GM12891 (cell line): ENCODE results near the gene TXNDC16.

ENCODE experiments used
- DNase-seq: peaks from one replicate; pipeline ENCODE4 v3.0.0; 2011; ENCODE audit warnings: low spot score; ENCODE audit not compliant: insufficient read length
- FAIRE-seq: peaks from 2 replicates; lab custom pipeline; 2011; peaks lifted over from hg19 to GRCh38; lab: Jason Lieb, UNC
- PAX5 ChIP-seq: IDR thresholded peaks from 2 replicates; pipeline ENCODE4 v1.6.1; 2011; ENCODE audit warnings: low read length, moderate library complexity, mild to moderate bottlenecking; ENCODE audit not compliant: insufficient read depth, severe bottlenecking
- POLR2A ChIP-seq: IDR thresholded peaks from 2 replicates; pipeline ENCODE4 v1.6.1; 2011; ENCODE audit warnings: low read depth, low read length, control low read depth
- POLR2AphosphoS5 ChIP-seq: IDR thresholded peaks from 2 replicates; pipeline ENCODE4 v1.6.1; 2011; ENCODE audit warnings: low read depth, low read length, control low read depth
- POU2F2 ChIP-seq: IDR thresholded peaks from 2 replicates; pipeline ENCODE4 v1.6.1; 2011; ENCODE audit warnings: low read depth, mild to moderate bottlenecking, control low read depth, low read length, moderate library complexity
- SPI1 ChIP-seq: IDR thresholded peaks from 2 replicates; pipeline ENCODE4 v1.6.1; 2011; ENCODE audit warnings: low read depth, low read length, control low read depth
- TAF1 ChIP-seq: IDR thresholded peaks from 2 replicates; pipeline ENCODE4 v1.6.1; 2011; ENCODE audit warnings: low read depth, low read length, control low read depth

TXNDC16 gene

GRCh38 chr14:52429451-52429850, 122.9 kb downstream of the TXNDC16 start:
- DNase-seq (no peak), FAIRE-seq (no peak)
- TF ChIP-seq TAF1 = no peak
- TF ChIP-seq PAX5 = no peak
- no peak for TF ChIP-seq POU2F2
- no peak for TF ChIP-seq POLR2AphosphoS5
- no peak for TF ChIP-seq SPI1
- no peak for TF ChIP-seq POLR2A

- FAIRE-seq = no peak
Measured at GRCh38 chr14:52427460-52427859, 124.8 kb downstream of the TXNDC16 start.

GRCh38 chr14:52422650-52423356, 129.5 kb downstream of the TXNDC16 start:
- no peak for TF ChIP-seq POU2F2
- no peak for FAIRE-seq

More at GRCh38 chr14:52427460-52427859, 124.8 kb downstream of the TXNDC16 start:
- TF ChIP-seq SPI1 (no peak), POLR2AphosphoS5 (no peak), POLR2A (no peak), POU2F2 (no peak)
- no peak for DNase-seq

GRCh38 chr14:52417139-52417538, 135.2 kb downstream of the TXNDC16 start:
- FAIRE-seq = no peak
- no peak for DNase-seq
- no peak for TF ChIP-seq SPI1
- no peak for TF ChIP-seq POLR2A
- TF ChIP-seq TAF1 = no peak
- TF ChIP-seq PAX5 = no peak
- no peak for TF ChIP-seq POLR2AphosphoS5
- no peak for TF ChIP-seq POU2F2

More at GRCh38 chr14:52422650-52423356, 129.5 kb downstream of the TXNDC16 start:
- no peak for DNase-seq

DNA sequence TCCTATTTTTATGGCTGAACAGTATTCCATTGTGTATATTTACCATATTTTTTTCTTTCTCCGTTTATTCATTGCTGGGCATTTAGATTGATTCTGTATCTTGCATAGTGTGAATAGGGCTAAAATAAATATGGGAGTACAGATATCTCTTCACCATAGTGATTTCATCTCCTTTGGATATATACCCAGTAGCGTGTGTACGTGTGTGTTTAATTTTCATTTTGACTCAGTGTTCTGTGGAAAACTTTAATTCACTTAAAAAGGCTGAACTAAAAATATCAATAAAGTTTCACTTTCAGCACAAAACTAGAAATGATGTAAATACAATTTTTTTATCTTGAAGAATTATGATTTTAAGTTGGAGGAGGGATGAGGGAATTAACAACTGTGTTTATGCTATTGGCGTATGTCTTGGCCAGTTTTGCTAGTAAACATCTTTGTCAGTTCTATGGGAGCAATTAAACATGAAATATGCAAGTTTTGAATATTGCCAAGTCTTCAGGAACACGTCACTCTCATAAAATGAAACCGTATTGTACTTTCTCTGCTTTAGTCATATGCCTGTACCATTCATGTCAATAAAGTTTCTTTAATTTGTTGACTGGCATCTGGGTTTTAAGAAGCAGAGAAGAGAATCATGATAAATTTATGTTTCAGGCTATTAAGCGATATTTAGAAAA, 138.4 kb downstream of the TXNDC16 start:
- no peak for FAIRE-seq
- no peak for DNase-seq
- TF ChIP-seq POLR2AphosphoS5 (no peak), POU2F2 (no peak), SPI1 (no peak), TAF1 (no peak), PAX5 (no peak), POLR2A (no peak)

DNA sequence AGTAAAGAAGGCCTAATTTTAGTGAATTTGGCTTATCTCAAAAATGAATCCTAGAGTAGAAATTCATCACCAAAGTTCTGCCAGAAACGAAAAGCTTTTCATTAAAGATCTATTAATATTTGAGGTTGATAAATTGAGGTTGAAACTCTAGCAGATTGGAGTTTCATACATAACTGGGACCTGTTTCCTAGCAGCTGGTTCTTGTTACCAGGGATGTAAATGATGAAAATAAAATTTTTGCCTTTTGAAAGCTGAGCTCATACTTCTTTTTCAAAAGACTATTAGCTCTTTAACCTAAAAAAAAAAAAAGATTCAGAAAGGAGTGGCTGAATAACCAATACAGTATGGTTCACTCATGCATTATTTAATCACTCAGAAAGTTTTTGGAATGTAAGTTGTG, 139.9 kb downstream of the TXNDC16 start:
- no peak for DNase-seq
- FAIRE-seq = no peak
- TF ChIP-seq POLR2A (no peak), POLR2AphosphoS5 (no peak), PAX5 (no peak), SPI1 (no peak), TAF1 (no peak), POU2F2 (no peak)

- TF ChIP-seq POU2F2 (no peak), TAF1 (no peak), PAX5 (no peak), SPI1 (no peak)
- DNase-seq (no peak), FAIRE-seq (no peak)
Measured at GRCh38 chr14:52405314-52405713, 147.0 kb downstream of the TXNDC16 start.

DNA sequence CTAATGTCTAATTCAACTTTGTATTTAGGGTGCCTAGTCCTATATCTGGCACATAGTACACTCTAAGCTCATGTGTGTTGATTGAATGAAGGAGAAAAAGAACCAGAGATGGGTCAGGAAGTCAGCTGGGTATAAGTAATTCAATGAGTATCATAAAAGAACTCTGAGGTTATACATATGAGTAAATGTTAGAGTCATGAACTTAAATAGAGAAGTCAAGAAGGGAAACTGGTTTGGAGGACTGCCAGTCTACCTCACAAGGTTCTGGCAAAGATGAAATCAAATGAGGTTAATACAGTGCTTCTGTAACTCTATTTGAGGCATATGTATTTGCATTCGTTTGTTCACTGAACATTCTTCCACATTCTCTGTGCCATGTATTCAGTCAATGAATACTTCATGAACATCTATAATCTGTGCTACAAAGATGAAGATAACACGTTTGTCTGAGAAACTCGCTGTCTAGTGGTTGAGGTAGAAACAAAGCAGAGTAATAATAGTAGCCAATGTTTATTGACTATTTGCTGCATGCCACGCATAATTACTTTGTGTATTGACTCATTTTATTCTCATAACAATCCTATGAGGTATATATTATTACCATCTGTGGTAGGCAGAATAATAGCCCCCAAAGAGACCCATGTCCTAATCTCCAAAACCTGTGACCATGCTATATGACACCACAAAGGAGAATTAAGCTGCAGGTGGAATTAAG, 149.3 kb downstream of the TXNDC16 start:
- no peak for DNase-seq
- FAIRE-seq = no peak
- peak; percentile 37; the same call in 1 of the 2 replicates for TF ChIP-seq SPI1
- no peak for TF ChIP-seq PAX5

DNA sequence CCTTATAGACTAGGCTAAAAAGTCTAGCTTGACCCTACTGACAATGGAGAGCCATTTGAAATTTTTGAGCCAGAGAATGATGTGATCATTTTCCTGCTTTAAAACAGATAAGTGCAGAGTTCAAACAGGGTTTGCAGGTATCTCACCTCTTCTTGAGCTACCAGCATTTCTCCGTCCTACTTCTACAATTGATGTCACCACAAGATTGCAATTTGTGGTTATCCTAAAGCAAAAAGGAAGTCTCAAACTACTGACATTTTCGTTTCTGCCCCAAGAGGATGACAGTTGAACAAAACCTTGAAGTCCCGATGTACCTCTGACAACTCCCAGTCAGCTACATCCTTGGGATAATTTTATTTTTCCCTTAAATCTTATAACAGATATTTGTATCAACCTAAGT, 151.5 kb downstream of the TXNDC16 start:
- FAIRE-seq (no peak), DNase-seq (no peak)
- TF ChIP-seq POLR2A (no peak), PAX5 (no peak), TAF1 (no peak), POU2F2 (no peak), SPI1 (no peak), POLR2AphosphoS5 (no peak)
